MM.1S (cell line): ENCODE measurements around the gene ATP6AP1.

Experiments
- DNase-seq: peaks from one replicate; pipeline ENCODE4 v3.0.0-alpha.2; 2015
- H2AFZ ChIP-seq: fragments of 300-600 bp; sonication (generic); 2 replicates; pipeline ENCODE4 v1.6.0; 2016; ENCODE audit warnings: antibody characterized with exemption, low read length
- H3F3A ChIP-seq: fragments of 300-600 bp; sonication (generic); 2 replicates; pipeline ENCODE4 v1.6.1; 2016; ENCODE audit warnings: mild to moderate bottlenecking, antibody characterized with exemption, low read length, moderate library complexity, mixed read lengths; ENCODE audit not compliant: insufficient read depth
- H3K27ac ChIP-seq: fragments of 300-600 bp; sonication (generic); 2 replicates; pipeline ENCODE4 v1.5.1; 2016; ENCODE audit warnings: mild to moderate bottlenecking, low read length
- H3K27me3 ChIP-seq: fragments of 300-600 bp; sonication (generic); replicated peaks from 2 replicates; pipeline ENCODE4 v1.6.0; 2016; ENCODE audit warnings: low read length; ENCODE audit not compliant: insufficient read depth
- H3K36me3 ChIP-seq: fragments of 300-600 bp; sonication (generic); replicated peaks from 2 replicates; pipeline ENCODE4 v1.6.1; 2016; ENCODE audit warnings: mild to moderate bottlenecking, low read length, mixed read lengths; ENCODE audit not compliant: insufficient read depth
- H3K4me1 ChIP-seq: fragments of 300-600 bp; sonication (generic); 2 replicates; pipeline ENCODE4 v1.6.1; 2016; ENCODE audit warnings: low read length, mixed read lengths
- H3K4me2 ChIP-seq: fragments of 300-600 bp; sonication (generic); 2 replicates; pipeline ENCODE4 v1.6.0; 2016; ENCODE audit warnings: low read depth, low read length
- H3K4me3 ChIP-seq: fragments of 300-600 bp; sonication (generic); 2 replicates; pipeline ENCODE4 v1.5.1; 2016; ENCODE audit warnings: low read length, mixed read lengths
- H3K79me2 ChIP-seq: fragments of 300-600 bp; sonication (generic); 2 replicates; pipeline ENCODE4 v1.6.1; 2016; ENCODE audit warnings: mixed run types, low read length, mixed read lengths
- H3K9ac ChIP-seq: fragments of 300-600 bp; sonication (generic); 2 replicates; pipeline ENCODE4 v1.6.1; 2016; ENCODE audit warnings: low read length, mixed read lengths
- H3K9me2 ChIP-seq: fragments of 300-600 bp; sonication (generic); replicated peaks from 2 replicates; pipeline ENCODE4 v1.6.1; 2016; ENCODE audit warnings: mild to moderate bottlenecking, low read length, mixed read lengths; ENCODE audit not compliant: insufficient read depth
- H3K9me3 ChIP-seq: fragments of 300-600 bp; sonication (generic); replicated peaks from 2 replicates; pipeline ENCODE4 v1.6.1; 2016; ENCODE audit warnings: mild to moderate bottlenecking, low read length, mixed read lengths; ENCODE audit not compliant: insufficient read depth
- H4K20me1 ChIP-seq: fragments of 300-600 bp; sonication (generic); 2 replicates; pipeline ENCODE4 v1.6.1; 2016; ENCODE audit warnings: mild to moderate bottlenecking, low read length, moderate library complexity, mixed read lengths; ENCODE audit not compliant: insufficient read depth
- EZH2 ChIP-seq: fragments of 300-600 bp; sonication (generic); optimal IDR thresholded peaks from 2 replicates; pipeline ENCODE3; 2017; ENCODE audit warnings: low read depth, mild to moderate bottlenecking, antibody characterized with exemption, low read length, mixed read lengths
- EZH2phosphoT487 ChIP-seq: fragments of 300-600 bp; sonication (generic); IDR thresholded peaks from 2 replicates; pipeline ENCODE4 v1.6.1; 2018; ENCODE audit warnings: antibody characterized with exemption, low read length
- TF ChIP-seq, protein P1 (sequence below): fragments of 300-600 bp; sonication (generic); IDR thresholded peaks from 2 replicates; pipeline ENCODE4 v1.5.1; 2016; ENCODE audit warnings: antibody characterized with exemption, low read length, mixed read lengths

Gene ATP6AP1

DNA sequence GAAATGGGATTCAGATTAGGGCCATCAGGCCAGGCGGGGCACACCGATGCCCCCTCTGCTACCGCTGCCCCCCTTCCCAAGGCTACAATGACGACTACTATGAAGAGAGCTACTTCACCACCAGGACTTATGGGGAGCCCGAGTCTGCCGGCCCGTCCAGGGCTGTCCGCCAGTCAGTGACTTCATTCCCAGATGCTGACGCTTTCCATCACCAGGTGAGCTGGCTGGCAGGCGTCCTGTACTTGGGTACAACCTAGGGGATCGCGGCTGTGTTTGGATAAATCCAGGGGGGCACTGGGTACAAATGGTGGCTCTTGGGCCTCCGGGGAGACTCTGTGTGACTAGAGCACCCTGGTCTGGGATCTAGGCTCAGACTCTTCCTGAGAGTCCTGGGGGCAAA, 48.3 kb upstream of the ATP6AP1 start:
- Histone ChIP-seq H3K9ac (peak overlapping the region; percentile 99), H3K9me2 (no peaks in the 10 kb centered on the region), H2AFZ (no peak overlapping the region), H3K9me3 (no peaks in the 10 kb centered on the region), H3K36me3 (no peaks in the 10 kb centered on the region), H3K27me3 (no peaks in the 10 kb centered on the region), H3K4me1 (no peaks in the 10 kb centered on the region), H3K4me2 (peak overlapping the region; percentile 67), H4K20me1 (no peaks in the 10 kb centered on the region), H3K79me2 (peaks cover 19% of the 10 kb centered on the region), H3K27ac (no peak overlapping the region), H3K4me3 (peak overlapping the region; percentile 80), H3F3A (peaks cover 4% of the 10 kb centered on the region; the same call in 1 of the 2 replicates)
- DNase-seq, result no peak
- TF ChIP-seq EZH2phosphoT487 (no peak), EZH2 (no peak)
- TF ChIP-seq, protein P1, sequence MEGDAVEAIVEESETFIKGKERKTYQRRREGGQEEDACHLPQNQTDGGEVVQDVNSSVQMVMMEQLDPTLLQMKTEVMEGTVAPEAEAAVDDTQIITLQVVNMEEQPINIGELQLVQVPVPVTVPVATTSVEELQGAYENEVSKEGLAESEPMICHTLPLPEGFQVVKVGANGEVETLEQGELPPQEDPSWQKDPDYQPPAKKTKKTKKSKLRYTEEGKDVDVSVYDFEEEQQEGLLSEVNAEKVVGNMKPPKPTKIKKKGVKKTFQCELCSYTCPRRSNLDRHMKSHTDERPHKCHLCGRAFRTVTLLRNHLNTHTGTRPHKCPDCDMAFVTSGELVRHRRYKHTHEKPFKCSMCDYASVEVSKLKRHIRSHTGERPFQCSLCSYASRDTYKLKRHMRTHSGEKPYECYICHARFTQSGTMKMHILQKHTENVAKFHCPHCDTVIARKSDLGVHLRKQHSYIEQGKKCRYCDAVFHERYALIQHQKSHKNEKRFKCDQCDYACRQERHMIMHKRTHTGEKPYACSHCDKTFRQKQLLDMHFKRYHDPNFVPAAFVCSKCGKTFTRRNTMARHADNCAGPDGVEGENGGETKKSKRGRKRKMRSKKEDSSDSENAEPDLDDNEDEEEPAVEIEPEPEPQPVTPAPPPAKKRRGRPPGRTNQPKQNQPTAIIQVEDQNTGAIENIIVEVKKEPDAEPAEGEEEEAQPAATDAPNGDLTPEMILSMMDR, result no peak

DNA sequence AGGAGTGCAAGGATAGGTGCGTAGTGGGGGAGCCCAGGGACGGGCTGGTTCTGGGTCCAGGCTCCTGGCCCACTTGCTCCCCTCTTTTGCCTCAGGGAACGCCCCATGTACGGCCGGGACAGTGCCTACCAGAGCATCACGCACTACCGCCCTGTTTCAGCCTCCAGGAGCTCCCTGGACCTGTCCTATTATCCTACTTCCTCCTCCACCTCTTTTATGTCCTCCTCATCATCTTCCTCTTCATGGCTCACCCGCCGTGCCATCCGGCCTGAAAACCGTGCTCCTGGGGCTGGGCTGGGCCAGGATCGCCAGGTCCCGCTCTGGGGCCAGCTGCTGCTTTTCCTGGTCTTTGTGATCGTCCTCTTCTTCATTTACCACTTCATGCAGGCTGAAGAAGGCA, 47.7 kb upstream of the ATP6AP1 start:
- no peaks in the 10 kb centered on the region for H3K4me1 ChIP-seq
- no peak overlapping the region for H3K4me3 ChIP-seq
- H3K27ac ChIP-seq, result no peak overlapping the region
- no peak for TF ChIP-seq EZH2phosphoT487
- TF ChIP-seq EZH2, result no peak
- TF ChIP-seq, protein P1, result no peak
- H3K9me3 ChIP-seq, result no peaks in the 10 kb centered on the region
- no peaks in the 10 kb centered on the region for H3K27me3 ChIP-seq
- H3K4me2 ChIP-seq, result peak overlapping the region; percentile 67; the same call in 1 of the 2 replicates
- no peaks in the 10 kb centered on the region for H3K9me2 ChIP-seq
- no peaks in the 10 kb centered on the region for H4K20me1 ChIP-seq
- no peak overlapping the region for H3K9ac ChIP-seq
- peaks cover 4% of the 10 kb centered on the region; the same call in 1 of the 2 replicates for H3F3A ChIP-seq
- H2AFZ ChIP-seq, result no peak overlapping the region
- H3K36me3 ChIP-seq, result no peaks in the 10 kb centered on the region
- H3K79me2 ChIP-seq, result peaks cover 19% of the 10 kb centered on the region
- no peak for DNase-seq

DNA sequence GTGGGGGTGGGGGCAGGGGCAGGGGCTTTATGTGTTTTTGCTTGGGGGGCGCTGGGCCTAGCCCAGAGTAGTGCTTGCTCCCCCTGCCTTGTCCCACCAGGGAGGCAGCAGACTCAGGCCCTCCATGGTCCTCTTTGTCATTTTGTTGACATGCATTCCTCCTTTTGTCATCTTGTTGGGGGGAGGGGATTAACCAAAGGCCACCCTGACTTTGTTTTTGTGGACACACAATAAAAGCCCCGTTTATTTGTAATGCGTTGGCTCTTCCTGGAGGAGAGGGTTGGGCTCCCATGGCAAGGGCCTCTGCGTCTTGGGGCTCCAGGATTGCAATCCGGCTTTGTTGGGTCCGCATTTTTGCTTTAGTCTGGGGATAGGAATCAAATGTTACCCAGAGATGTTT, 47.2 kb upstream of the ATP6AP1 start:
- peaks cover 4% of the 10 kb centered on the region; the same call in 1 of the 2 replicates for H3F3A ChIP-seq
- H3K27me3 ChIP-seq, result no peaks in the 10 kb centered on the region
- H3K4me2 ChIP-seq, result no peak overlapping the region
- TF ChIP-seq EZH2phosphoT487 (no peak), EZH2 (no peak)
- TF ChIP-seq, protein P1, result no peak
- no peak overlapping the region for H2AFZ ChIP-seq
- no peaks in the 10 kb centered on the region for H4K20me1 ChIP-seq
- H3K4me1 ChIP-seq, result no peaks in the 10 kb centered on the region
- no peaks in the 10 kb centered on the region for H3K9me2 ChIP-seq
- H3K9me3 ChIP-seq, result no peaks in the 10 kb centered on the region
- no peaks in the 10 kb centered on the region for H3K36me3 ChIP-seq
- no peak overlapping the region for H3K27ac ChIP-seq
- no peak overlapping the region for H3K4me3 ChIP-seq
- no peak overlapping the region for H3K9ac ChIP-seq
- no peak for DNase-seq
- peaks cover 19% of the 10 kb centered on the region for H3K79me2 ChIP-seq
